ENCODE measurements around the gene INTS7. TPM values are rescaled to one million over a fixed set of nuclear protein-coding genes. Genes with fewer than 3 reads are reported as not detected.

Gene INTS7
- total and polyA plus RNA-seq, 9 of the 15 experiments (the other 6 are each of a cell fraction or from before 2014, with no cell fraction given), result 27.3 to 68.4 (median 40.4) TPM

DNA sequence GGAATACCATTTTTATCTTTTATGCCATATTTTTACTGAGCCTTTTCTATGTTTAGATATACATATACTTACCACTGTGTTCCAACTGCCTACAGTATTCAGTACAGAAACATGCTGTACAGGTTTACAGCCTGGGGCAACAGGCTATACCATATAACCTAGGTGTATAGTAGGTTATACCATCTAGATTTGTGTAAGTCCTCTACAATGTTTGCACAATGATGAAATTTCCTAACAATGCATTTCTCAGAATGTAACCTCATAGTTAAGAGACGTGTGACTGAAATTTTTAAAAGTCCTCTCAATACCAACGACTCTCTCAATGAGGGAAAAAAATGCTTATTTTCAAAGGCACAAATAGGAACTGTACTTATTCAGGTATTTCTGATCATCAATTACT is 21.7 kb downstream of the INTS7 start (continued):
- TF ChIP-seq IFI16 (CRISPR knock-in tag; IDR thresholded peaks at IDR 0.05) (no peak), HDAC6 (IDR thresholded peaks at IDR 0.05; ENCODE audit: low read depth, low read length) (no peak), CEBPB (tag; IDR thresholded peaks at IDR 0.05) (peak; percentile 53), MCM2 (IDR thresholded peaks at IDR 0.05; ENCODE audit: low read depth) (no peak), ZNF668 (CRISPR knock-in tag; IDR thresholded peaks at IDR 0.05) (no peak), ARID1B (IDR thresholded peaks at IDR 0.05) (0 out of 2 replicates have a peak, but pooled peaks have one; percentile 27), KDM4B (IDR thresholded peaks at IDR 0.05; ENCODE audit: borderline replicate concordance in 2 of 2, low read depth in 1 of 2) (no peak), ATF7 (IDR thresholded peaks at IDR 0.05) (peak; percentile 49; the same call in 1 of the 2 replicates), FOS (IDR thresholded peaks at IDR 0.05; ENCODE audit: extremely low read depth, insufficient read length) (no peak), RBBP5 (IDR thresholded peaks at IDR 0.05; ENCODE audit: borderline replicate concordance, insufficient read depth, low read length, poor library complexity, severe bottlenecking) (no peak), PHF8 (IDR thresholded peaks at IDR 0.05; ENCODE audit: borderline replicate concordance, low read length) (no peak)
- TF ChIP-seq, protein P1, sequence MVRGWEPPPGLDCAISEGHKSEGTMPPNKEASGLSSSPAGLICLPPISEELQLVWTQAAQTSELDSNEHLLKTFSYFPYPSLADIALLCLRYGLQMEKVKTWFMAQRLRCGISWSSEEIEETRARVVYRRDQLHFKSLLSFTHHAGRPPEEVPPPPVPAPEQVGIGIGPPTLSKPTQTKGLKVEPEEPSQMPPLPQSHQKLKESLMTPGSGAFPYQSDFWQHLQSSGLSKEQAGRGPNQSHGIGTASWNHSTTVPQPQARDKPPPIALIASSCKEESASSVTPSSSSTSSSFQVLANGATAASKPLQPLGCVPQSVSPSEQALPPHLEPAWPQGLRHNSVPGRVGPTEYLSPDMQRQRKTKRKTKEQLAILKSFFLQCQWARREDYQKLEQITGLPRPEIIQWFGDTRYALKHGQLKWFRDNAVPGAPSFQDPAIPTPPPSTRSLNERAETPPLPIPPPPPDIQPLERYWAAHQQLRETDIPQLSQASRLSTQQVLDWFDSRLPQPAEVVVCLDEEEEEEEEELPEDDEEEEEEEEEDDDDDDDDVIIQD (CRISPR knock-in tag; IDR thresholded peaks at IDR 0.05), result no peak

All from K562 (cell line).